HG03354 (cell line): ENCODE data around the gene FAF1.

Experiments used
- ATAC-seq: cut with Tn5 transposase; IDR thresholded peaks from one replicate; pipeline ENCODE4 v1.9.1; 2021; ENCODE audit warnings: mild to moderate bottlenecking; ENCODE audit not compliant: unreplicated experiment, poor library complexity, severe bottlenecking

Gene FAF1

DNA sequence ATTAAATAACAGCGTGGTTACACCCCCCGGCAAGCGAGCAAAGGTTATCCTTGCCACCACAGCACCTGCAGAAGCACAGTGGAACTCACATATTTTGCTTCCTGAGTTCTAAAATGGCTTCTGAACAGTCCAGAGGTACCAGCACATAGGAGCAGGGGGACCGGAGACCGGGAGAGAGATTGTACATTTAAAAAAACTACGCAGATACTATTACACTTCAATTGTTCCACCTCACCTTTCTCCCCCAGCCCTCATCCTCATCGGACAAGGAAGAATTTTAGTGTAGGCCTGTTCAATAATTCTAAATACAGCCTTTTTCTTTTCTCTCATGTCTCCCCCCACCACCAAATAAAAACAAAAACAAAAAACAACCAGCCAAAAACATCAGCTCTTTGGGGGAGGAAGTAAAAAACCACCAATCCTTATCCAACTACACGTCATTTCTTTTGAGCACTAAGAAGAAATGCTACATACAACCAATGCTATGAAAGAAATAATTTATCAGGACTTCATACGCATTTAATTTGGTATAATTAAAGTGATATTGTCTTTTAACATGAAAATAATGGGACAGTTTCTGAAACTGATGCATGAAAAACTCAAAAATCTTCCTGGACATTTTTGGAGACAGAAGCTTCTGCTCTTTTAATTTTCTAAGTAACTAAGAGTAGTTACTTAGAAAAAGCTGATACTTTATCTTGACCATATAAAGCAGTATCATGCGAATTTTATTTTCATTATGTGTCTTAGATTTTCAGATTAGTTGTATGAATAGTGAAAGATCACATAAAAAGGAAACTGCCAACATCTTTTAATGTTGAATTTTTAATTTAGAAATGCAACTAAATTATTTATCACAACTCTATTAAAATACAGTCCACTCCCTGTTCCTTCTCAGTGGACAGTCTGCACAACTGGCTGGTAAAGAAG lies 19.1 kb upstream of the FAF1 start:
- no peak for ATAC-seq

- peak; percentile 48 for ATAC-seq
Observed at GRCh38 chr1:50978144-50978851, 18.2 kb upstream of the FAF1 start.

DNA sequence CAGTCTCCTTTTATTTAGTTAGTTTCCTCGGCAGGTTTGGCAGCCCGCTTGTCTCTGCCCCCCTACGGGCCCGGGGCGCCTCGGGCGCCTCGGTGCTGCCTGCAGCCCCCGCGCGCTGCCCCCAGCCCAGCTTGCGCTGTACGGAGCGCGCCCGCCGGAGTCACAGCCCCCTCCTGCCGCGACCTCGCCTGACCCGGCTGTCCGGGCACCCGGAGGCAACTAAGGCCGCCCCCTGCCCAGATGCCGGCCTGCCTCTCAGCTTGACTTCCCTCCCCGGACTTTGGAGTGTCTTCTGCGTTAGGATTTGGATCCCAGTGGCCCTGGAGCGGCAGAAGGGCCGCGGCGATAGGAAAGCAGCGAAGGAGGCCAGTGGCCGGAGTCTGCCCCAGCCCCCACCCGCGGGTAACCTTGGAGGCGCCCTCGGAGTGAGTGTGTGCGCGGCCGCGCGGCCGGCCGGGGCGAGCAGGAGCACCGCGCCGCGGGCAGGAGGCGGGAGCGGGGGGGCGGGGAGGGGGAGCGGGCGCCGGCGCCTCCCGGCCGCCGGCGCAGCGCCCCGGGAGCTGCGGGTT lies 17.6 kb upstream of the FAF1 start:
- ATAC-seq = peak; percentile 53

- peak; percentile 59 for ATAC-seq
Observed at GRCh38 chr1:50976890-50977574, 17.0 kb upstream of the FAF1 start.

DNA sequence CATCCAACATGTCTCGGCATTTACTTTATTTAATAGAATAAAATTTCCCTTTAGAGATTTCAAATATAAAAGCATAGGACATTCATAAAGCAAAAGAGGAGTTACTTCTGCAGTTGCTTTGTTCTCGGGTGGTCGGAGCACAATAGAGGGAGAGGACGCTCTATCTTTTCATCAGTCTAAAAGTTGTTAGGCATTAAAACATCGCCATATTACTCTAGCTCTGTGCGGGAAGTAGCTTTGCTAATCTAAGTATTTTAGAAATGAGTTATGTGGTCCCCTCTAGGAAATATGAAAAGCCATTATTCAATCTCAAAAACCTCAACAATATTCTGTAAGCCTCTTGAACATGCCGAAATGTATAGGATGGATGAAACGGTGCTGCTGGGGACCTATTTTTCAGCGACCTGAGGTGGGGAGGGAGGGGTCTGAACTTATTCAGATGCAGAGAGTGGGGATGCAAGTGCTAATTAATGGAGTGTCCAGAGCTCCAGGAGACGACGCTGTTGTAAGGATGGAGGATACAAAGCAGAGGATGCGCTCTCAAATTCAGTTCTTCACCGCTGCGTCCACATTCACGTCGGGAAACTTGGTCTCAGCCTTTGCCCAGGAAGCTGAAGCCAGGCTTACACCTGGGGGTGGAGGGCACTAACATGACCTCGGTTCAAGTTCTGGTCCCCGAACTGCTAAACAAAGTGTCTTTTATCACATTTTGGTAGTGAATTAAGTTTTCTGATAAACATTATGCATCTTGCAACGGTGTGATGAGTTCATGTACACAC lies 16.2 kb upstream of the FAF1 start:
- peak; percentile 7 for ATAC-seq

DNA sequence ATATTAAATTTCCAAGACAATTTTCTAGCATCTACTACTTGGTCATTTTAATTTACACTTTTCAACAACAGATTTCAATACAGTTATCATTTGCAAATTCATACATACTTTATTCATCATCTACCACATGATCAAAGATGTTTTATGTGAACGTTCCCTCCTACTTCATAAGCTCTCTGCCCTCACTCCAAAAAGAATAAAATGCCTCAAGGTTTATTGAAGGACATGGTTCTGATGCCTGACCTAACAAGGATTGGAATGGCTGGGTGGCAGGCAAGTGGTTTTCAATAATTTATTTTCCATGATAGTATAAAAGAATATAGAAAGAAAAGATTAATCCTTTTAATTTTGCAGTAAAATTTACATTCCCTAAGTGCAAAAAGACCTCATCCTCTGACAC lies 15.4 kb upstream of the FAF1 start:
- no peak for ATAC-seq

GRCh38 chr1:50974618-50974935 lies 14.5 kb upstream of the FAF1 start:
- no peak for ATAC-seq

- ATAC-seq = no peak
Observed at GRCh38 chr1:50973875-50974617, 14.0 kb upstream of the FAF1 start.

DNA sequence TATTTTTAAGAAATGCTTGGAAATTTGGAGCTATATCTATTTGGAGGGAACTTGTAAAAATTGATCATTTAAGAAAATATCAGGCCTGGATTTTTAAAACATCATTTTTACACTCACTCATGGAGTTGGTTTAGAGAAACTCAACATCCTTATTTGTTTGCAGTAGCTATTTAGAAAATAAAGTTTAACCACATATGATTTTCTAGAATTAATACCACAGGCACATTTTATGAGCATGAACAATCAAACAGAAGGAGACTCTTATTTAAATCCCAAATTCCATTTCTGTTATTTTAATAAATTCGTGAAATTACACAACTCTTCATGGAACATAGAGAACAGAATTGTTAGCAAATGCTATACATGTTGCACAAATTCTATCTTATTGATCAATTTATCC lies 13.2 kb upstream of the FAF1 start:
- ATAC-seq = no peak

GRCh38 chr1:50972766-50973165 lies 12.7 kb upstream of the FAF1 start:
- ATAC-seq = no peak

DNA sequence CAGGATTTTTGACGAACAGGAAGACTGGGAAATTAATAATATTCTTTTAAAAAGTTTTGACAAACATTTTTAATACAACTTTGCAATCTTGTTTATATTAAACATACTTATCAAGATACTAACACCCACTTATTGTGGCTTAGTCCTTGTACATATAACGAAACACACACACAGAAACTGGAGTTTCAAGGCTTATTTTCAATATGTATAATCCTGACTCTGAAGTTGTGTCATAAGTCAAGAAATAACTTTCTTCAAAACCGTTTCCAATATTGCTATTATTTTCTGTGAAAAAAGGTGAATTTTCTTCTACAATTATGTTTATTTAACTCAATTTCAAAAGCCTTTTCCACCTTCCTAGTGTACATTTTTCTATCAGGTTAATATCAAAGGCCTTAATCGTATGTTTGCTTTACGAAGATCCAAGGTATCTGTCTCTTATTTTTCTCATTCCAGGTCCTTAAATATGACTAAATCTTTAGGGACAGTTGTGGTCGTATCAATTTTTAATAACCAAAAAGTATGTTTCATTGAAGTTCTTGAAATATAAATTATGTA lies 11.8 kb upstream of the FAF1 start:
- no peak for ATAC-seq

DNA sequence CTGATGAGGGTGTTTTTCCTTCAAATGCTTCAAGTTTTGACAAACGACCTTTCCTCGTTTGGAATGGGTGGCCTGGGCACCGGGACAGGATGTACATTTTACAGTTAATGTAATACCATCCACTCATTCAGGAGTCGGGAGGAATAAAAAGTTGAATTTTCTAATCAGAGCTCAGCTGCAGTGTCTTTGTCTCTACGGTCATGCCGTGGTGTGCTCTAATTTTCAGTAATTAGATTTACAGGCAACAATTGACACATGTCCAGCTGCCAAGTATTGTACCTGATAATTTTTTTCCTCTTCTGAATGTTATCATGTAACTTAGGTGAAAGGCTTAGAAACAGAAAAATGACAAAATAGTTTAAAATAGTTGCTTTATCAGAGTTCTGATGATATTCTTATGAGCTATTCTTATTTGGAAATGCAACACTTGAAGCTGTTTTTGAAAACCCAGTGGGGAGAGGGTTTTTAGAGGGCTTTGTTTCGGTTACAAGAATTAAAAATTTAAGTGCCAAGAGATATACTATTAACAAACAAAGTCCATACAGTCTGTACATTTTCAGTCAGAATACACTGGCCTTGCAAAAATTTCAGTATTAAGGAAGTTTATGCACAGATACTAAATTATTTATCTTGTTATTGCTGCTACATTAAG lies 11.0 kb upstream of the FAF1 start:
- ATAC-seq = no peak

- no peak for ATAC-seq
Observed at GRCh38 chr1:50970509-50970887, 10.4 kb upstream of the FAF1 start.

DNA sequence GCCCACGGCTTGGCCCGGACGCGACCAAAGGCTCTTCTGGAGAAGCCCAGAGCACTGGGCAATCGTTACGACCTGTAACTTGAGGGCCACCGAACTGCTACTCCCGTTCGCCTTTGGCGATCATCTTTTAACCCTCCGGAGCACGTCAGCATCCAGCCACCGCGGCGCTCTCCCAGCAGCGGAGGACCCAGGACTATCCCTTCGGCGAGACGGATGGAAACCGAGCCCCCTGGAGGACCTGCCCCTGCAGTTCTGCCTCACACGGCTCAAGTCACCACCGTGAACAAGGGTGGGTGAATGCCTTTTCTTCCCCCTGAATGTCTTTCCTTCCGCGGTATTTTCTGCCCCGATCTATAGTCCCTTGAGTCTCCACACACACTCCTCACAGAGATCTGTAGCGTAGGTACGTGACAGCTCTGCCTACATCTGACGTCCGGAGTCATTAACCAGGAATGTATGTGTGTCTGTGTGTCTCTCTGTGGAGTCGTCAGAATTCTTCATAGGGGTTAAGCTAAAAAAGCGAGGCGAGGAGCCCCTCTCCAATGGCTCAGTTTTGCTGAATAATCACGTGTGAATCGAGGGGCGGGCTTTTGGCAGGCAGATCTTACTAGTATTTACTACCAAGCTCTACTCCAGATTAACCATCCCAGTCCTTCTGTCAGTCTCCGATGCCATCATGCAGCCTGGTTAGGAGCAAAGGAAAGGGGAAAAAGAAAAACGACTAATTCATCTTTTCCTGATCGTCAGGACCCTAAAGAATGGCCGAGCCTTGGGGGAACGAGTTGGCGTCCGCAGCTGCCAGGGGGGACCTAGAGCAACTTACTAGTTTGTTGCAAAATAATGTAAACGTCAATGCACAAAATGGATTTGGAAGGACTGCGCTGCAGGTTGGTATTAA lies 9.8 kb upstream of the FAF1 start, which contains the start of gene CDKN2C:
CDKN2C (plus strand) TSS at position 635 of the 898 bp plus-strand sequence; CDS start at position 759, 124 bp downstream.
- peak; percentile 35 for ATAC-seq

GRCh38 chr1:50968821-50969610 lies 8.9 kb upstream of the FAF1 start:
- ATAC-seq = peak; percentile 28

DNA sequence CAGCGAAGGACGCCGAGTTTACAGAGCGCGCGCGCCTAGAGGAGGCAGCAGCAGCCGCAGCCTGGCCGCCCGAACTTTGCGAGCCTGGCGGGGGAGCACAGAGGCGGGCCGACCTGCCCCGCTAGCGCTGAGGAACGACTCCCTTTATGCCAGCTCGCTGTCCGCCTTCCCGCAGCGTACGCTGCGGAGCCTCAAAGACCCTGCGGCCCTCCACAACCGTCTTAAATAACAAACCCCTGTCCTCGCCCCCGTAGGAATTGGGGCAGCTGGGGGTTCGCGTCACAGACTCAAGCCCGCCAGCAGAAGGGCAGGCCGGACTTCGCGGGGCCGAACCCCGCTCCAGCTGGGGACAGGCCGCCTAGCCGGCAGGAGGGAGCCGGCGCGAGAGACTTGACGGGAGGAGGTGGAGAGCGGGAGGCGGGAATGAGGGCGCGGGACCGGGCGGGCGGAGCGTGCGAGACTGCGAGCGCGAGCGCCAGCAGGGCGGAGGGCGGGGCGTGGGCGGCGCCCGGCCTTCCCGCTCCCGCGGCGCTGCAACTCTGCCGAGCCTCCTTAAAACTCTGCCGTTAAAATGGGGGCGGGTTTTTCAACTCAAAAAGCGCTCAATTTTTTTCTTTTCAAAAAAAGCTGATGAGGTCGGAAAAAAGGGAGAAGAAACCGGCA lies 8.2 kb upstream of the FAF1 start:
- ATAC-seq = peak; percentile 72
